Thymus (tissue), 11 donors: ENCODE measurements around the gene DDAH1. TPM values are rescaled to one million over a fixed set of nuclear protein-coding genes. Genes with fewer than 3 reads are reported as not detected.

Experiments used
- DNase-seq, 9 donors: peaks; one replicate each; pipeline ENCODE4 v3.0.0-alpha.2; 2013; ENCODE audit warnings: low spot score in 9 of 9, low read depth in 6 of 9, missing footprints in 1 of 9
- H3K27ac ChIP-seq, 2 donors: one replicate each; pipeline ENCODE4 v1.5.1; 2013; ENCODE audit warnings: control low read depth in 1 of 2, low read depth in 1 of 2, low read length in 1 of 2, mild to moderate bottlenecking in 1 of 2, moderate library complexity in 1 of 2
- H3K27me3 ChIP-seq, 2 donors: one replicate each; pipeline ENCODE4 v1.5.1; 2013; ENCODE audit warnings: low read length in 1 of 2; ENCODE audit not compliant: control insufficient read depth in 2 of 2, insufficient read depth in 1 of 2
- H3K36me3 ChIP-seq, 2 donors: one replicate each; pipeline ENCODE4 v1.5.1; 2013; ENCODE audit warnings: low read length in 1 of 2, mild to moderate bottlenecking in 1 of 2, moderate library complexity in 1 of 2; ENCODE audit not compliant: control insufficient read depth in 2 of 2, insufficient read depth in 2 of 2
- H3K4me1 ChIP-seq, 2 donors: one replicate each; pipeline ENCODE4 v1.5.1; 2013; ENCODE audit warnings: low read length in 2 of 2; ENCODE audit not compliant: control insufficient read depth in 2 of 2, insufficient read depth in 2 of 2
- H3K4me3 ChIP-seq, 2 donors: one replicate each; pipeline ENCODE4 v1.5.1; 2013; ENCODE audit warnings: low read length in 2 of 2, control low read depth in 1 of 2, mild to moderate bottlenecking in 1 of 2
- H3K9me3 ChIP-seq, 2 donors: one replicate each; pipeline ENCODE4 v1.5.1; 2013; ENCODE audit warnings: low read length in 1 of 2, mild to moderate bottlenecking in 1 of 2; ENCODE audit not compliant: control insufficient read depth in 2 of 2, insufficient read depth in 1 of 2
- WGBS: extraction: QIAGEN DNeasy Blood & Tissue Kit; methylation state at CpG from one replicate; pipeline ENCODE4 v1.1.7; 2013; 5-methylcytosine and 5-hydroxymethylcytosine counted together
- polyA plus RNA-seq: library from polyadenylated mRNA; stranded (reverse); fragments of 200-250 nt; gene quantifications from one replicate; pipeline ENCODE4 v1.2.3, GENCODE V29; 2013
- total RNA-seq: library from RNA; stranded (reverse); fragments of 120-200 nt; gene quantifications from one replicate; pipeline ENCODE4 v1.2.4, GENCODE V29; 2013
- donor health status: healthy.

DDAH1 gene
- total and polyA plus RNA-seq, 2 donors = 0.99 to 2.4 TPM

DNA sequence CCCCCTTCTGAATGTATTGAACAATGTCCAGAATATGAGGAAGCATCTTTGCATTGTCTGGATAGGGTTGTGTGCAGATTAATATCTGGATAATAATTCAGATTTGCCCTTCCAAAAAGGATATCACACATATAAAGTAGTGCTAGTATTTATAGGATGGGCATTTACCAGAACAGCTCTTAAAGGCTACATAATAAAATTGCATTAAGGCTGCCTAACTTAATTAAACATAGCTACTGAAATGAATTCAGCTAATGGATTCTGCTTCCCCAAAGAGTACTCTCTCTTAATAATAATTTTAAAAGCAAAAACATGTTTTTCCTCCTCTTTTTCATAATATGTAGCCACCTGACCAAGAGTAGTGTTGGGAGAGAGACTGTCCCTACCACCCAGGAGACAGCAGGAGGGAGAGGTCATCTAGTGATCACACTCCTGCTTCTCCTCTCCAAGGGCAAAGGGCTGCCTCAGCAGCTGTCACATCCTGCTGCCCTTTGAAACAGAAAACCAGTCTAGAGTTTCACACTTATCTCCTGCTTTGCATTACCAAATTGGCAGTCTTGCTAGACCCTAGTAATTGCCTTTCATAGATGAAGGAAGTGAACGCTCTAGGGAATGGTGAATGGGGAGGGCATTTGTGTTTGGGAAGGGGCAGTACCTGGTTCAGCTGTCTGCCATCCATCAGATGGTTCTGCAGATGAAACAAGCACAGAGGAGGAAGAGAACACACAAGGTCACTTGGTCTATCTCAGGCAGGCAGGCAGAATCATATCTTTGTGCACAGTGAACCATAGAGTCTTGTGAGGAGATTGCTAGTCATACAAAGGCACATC is 29.3 kb upstream of the DDAH1 start:
- WGBS = 94% methylated on average over 1 of the region's 1 CpG
- Histone ChIP-seq H3K36me3 (no peaks in the 10 kb centered on the region), H3K27me3 (no peaks in the 10 kb centered on the region), H3K27ac (no peak overlapping the region), H3K4me1 (no peaks in the 10 kb centered on the region), H3K9me3 (no peaks in the 10 kb centered on the region), H3K4me3 (no peak overlapping the region)
- DNase-seq = no peak

DNA sequence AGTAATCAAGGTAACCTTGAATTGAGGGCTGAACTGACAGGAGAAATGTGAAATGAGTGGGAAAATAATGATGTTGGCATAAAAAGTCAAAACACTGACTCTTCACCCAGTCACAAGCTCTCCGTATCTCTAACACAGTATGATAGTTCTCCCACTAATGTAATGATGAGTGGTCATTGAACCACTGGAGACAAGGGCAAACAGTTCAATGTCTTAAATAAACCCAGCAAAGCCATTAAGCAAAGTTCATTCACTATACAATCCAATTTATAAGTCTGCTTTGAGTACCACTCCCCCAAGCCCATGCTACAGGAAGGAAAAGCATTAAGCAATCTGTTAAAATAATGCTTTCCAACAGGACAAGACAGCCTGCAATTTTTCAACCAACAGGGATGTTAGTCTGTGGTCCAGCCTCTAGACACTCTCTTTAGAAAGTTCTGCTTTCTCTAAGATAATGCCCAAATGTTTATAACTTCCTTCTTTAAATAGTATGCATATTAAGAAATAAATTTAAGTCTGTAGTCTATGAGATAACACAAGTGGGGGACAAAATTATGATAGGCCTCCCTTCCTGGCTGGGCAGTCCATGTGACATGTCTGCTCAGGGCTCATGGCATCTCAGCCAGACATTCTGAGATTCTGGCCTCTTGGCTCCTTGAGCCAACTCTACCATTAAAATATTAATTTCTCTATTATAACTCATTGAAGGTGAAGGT is 25.5 kb upstream of the DDAH1 start:
- H3K4me3 ChIP-seq = no peak overlapping the region
- H3K4me1 ChIP-seq = no peaks in the 10 kb centered on the region
- no peak overlapping the region for H3K27ac ChIP-seq
- H3K27me3 ChIP-seq = no peaks in the 10 kb centered on the region
- no peak for DNase-seq
- H3K36me3 ChIP-seq = no peaks in the 10 kb centered on the region
- 100% methylated on average over 1 of the region's 1 CpG for WGBS
- H3K9me3 ChIP-seq = no peaks in the 10 kb centered on the region

DNA sequence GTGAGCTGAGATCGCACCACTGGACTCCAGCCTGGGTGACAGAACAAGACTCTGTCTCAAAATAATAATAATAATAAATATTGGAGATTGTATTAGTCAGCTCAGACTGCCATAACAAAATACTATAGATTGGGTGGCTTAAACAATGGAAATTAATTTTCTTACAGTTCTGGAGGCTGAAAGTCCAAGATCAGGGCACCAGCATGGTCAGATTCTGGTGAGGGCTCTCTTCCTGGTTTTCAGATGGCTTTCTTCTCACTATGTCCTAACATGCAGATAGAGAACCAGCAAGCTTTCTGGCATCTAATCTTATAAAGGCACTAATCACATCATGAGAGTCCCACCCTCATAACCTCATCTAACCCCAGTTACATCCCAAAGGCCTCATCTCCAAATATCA is 23.2 kb upstream of the DDAH1 start:
- H3K27ac ChIP-seq = no peak overlapping the region
- WGBS = 99% methylated on average over 1 of the region's 1 CpG

DNA sequence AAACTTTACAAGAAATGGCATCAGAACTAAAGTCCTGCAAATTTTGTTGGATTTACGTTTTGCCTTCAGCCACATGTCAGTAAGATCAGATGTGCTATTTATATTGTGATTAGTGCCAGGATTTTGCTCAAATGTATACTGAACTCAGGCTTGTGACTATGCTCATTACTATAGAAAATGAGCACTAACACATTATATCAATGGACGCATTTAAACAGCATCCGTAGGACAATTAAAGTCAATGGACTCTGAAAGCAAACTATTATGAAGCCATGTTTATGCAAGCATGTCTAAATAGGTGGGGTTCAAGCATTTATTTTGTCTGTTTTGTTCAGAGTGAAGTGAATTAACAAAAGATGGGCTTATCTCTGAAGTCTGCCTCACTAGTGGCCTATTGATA is 20.6 kb upstream of the DDAH1 start:
- no peak for DNase-seq
- H3K27ac ChIP-seq = no peak overlapping the region
- H3K36me3 ChIP-seq = no peaks in the 10 kb centered on the region
- no peaks in the 10 kb centered on the region for H3K4me1 ChIP-seq
- H3K27me3 ChIP-seq = no peaks in the 10 kb centered on the region
- 97% methylated on average over 3 of the region's 3 CpGs for WGBS
- no peaks in the 10 kb centered on the region for H3K9me3 ChIP-seq
- H3K4me3 ChIP-seq = no peak overlapping the region

More for the DNA sequence above, 23.2 kb upstream of the DDAH1 start:
- DNase-seq = no peak
- Histone ChIP-seq H3K4me1 (no peaks in the 10 kb centered on the region), H3K4me3 (no peak overlapping the region), H3K9me3 (no peaks in the 10 kb centered on the region), H3K27me3 (no peaks in the 10 kb centered on the region), H3K36me3 (no peaks in the 10 kb centered on the region)

DNA sequence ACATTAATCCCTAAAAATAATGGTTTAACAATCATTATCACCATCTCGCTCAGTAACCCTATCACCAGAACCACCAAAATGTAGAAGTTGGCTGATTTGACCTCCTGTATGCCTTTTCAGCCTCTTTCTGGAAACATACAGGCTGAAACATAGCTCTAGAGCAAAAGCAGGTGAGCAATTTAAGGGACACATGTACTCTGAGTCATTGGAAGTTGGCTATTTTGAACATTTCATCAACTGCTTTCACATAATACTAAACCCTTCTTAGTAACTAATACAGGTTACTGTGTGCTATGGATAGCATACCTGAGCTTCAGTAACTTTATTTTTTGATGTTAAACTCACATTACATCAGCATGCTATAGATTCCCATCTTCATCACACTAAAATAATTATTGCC is 19.8 kb upstream of the DDAH1 start:
- Histone ChIP-seq H3K9me3 (no peaks in the 10 kb centered on the region), H3K27ac (no peak overlapping the region), H3K27me3 (no peaks in the 10 kb centered on the region), H3K4me3 (no peak overlapping the region), H3K4me1 (no peaks in the 10 kb centered on the region), H3K36me3 (no peaks in the 10 kb centered on the region)
- DNase-seq = no peak
- 97% methylated on average over 1 of the region's 1 CpG for WGBS

DNA sequence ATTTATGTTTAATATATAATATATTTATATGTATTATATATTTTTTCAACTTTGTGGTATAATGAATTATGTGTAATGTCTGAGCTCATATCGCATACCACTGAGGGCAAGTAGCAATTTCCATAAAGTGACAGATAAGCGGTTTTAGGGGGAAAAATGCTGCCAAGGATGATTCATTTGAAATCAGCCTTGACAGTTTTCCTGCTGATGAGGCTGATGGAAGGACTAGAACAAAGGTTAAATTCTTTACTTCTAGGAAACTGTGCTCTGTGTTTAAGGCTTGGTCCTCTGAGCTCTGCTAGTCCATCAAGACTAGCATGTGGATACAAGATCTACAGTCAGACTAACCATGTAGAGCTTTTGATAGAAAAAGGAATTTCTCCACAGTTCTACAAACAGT is 19.3 kb upstream of the DDAH1 start:
- Histone ChIP-seq H3K4me1 (no peaks in the 10 kb centered on the region), H3K9me3 (no peaks in the 10 kb centered on the region), H3K36me3 (no peaks in the 10 kb centered on the region), H3K27ac (no peak overlapping the region), H3K27me3 (no peaks in the 10 kb centered on the region), H3K4me3 (no peak overlapping the region)
- WGBS = 95% methylated on average over 2 of the region's 2 CpGs
- no peak for DNase-seq

DNA sequence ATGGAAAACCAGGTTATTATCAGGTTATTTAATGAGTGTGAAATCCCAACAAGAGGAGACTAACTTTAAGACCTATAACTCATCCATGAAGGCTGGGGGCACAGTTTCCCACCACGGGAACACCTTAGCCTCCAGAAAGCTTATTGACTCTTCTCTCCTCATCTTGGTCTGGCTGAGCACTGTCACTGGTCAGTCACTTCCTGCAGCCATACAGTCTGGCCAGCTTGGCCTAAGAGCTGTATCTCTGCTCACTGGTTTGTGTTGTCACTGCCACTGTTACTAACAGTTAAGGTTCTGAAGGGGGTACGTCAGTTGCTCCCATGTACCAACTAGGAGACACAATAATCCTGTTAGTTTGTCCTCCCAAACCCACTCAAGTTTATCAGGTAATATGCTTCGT is 16.7 kb upstream of the DDAH1 start:
- DNase-seq = no peak
- 98% methylated on average over 3 of the region's 3 CpGs for WGBS

DNA sequence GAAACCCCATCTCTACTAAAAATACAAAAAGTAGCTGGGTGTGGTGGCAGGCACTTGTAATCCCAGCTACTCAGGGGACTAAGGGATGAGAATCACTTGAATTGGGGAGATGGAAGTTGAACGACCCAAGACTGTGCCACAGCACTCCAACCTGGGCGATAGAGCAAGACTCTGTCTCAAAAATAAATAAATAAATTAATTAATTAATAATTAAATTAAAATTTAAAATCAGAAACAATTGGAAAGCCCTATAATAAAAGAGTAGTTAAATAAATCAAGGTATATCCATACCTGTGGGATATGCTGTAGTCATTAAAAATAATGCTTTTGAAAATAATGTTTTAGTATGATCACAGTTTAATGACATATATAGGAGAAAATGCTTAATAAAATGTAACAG is 15.6 kb upstream of the DDAH1 start:
- WGBS = 97% methylated on average over 2 of the region's 2 CpGs
- Histone ChIP-seq H3K36me3 (no peaks in the 10 kb centered on the region), H3K4me1 (no peaks in the 10 kb centered on the region), H3K27me3 (no peaks in the 10 kb centered on the region), H3K4me3 (no peak overlapping the region), H3K9me3 (no peaks in the 10 kb centered on the region), H3K27ac (no peak overlapping the region)
- DNase-seq = no peak

More for the DNA sequence above, 16.7 kb upstream of the DDAH1 start:
- no peaks in the 10 kb centered on the region for H3K36me3 ChIP-seq
- no peak overlapping the region for H3K4me3 ChIP-seq
- no peaks in the 10 kb centered on the region for H3K27me3 ChIP-seq
- no peaks in the 10 kb centered on the region for H3K4me1 ChIP-seq
- no peaks in the 10 kb centered on the region for H3K9me3 ChIP-seq
- no peak overlapping the region for H3K27ac ChIP-seq

DNA sequence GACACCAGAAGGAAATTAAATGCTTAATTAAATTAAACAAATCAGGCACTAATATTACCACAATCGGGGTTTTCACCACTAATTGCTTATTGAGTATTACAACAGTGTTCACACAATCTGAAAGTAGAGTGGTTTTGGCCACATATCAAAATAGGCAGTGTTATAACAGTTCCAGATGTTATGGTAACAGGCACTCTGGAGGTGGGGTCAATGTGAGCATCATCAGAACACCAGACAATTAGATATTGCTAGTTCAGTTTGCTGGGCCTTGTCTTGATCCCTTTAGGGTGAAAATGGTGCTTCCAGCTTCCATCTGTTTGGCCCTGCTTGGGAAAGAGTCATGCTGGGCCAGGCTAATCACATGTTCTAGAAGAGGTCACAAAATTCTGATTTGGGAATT is 14.5 kb upstream of the DDAH1 start:
- Histone ChIP-seq H3K4me3 (no peak overlapping the region), H3K4me1 (no peaks in the 10 kb centered on the region), H3K36me3 (no peaks in the 10 kb centered on the region), H3K27ac (no peak overlapping the region), H3K27me3 (no peaks in the 10 kb centered on the region), H3K9me3 (no peaks in the 10 kb centered on the region)
- 92% methylated on average over 1 of the region's 1 CpG for WGBS
- no peak for DNase-seq
